Tibial nerve (tissue), 4 donors: ENCODE results near the gene RPRD1B. TPM values are rescaled to one million over a fixed set of nuclear protein-coding genes. Genes with fewer than 3 reads are reported as not detected.
A peak's percentile ranks its signal among the peaks of the same experiment; 100 is the strongest.

ENCODE experiments used
- DNase-seq, 2 donors: peaks; one replicate each; pipeline ENCODE4 v3.0.0-alpha.2; 2019; ENCODE audit warnings: low spot score in 2 of 2
- H3K27ac ChIP-seq, 4 donors: fragments of 200-600 bp; sonication (generic) in 3 of 4; one replicate each; pipeline ENCODE4 v1.5.1; 2017 to 2019; ENCODE audit warnings: mild to moderate bottlenecking in 1 of 4
- H3K27me3 ChIP-seq, 2 donors: fragments of 200-600 bp; sonication (generic) in 1 of 2; one replicate each; pipeline versions ENCODE4 v1.5.1 to v1.6.0; 2017 to 2019
- H3K36me3 ChIP-seq, 3 donors: fragments of 200-600 bp; sonication (generic); one replicate each; pipeline ENCODE4 v1.5.1; 2018 to 2019
- H3K4me1 ChIP-seq, 4 donors: fragments of 200-600 bp; sonication (generic) in 3 of 4; one replicate each; pipeline ENCODE4 v1.5.1; 2017 to 2019
- H3K4me3 ChIP-seq, 4 donors: fragments of 200-600 bp; sonication (generic) in 3 of 4; one replicate each; pipeline ENCODE4 v1.5.1; 2017 to 2019; ENCODE audit warnings: mild to moderate bottlenecking in 1 of 4, moderate library complexity in 1 of 4
- H3K9me3 ChIP-seq, 4 donors: fragments of 200-600 bp; sonication (generic) in 3 of 4; one replicate each; pipeline ENCODE4 v1.5.1; 2017 to 2019
- CTCF ChIP-seq, 5 experiments: fragments of 200-600 bp in 3 of 5; fragments of 450-650 bp in 2 of 5; sonication (generic) in 3 of 5; IDR thresholded peaks; one replicate each; pipeline ENCODE4 v1.5.1; 2016 to 2019; ENCODE audit warnings: antibody characterized with exemption in 5 of 5, mild to moderate bottlenecking in 3 of 5, moderate library complexity in 2 of 5
- EP300 ChIP-seq, 2 donors: sonication (generic); formaldehyde crosslinking; IDR thresholded peaks; one replicate each; pipeline ENCODE4 v1.6.1; 2017; ENCODE audit warnings: antibody characterized with exemption in 2 of 2, mild to moderate bottlenecking in 1 of 2
- POLR2A ChIP-seq, 2 donors: fragments of 450-650 bp; IDR thresholded peaks; one replicate each; pipeline ENCODE4 v1.6.1; 2017; ENCODE audit warnings: antibody characterized with exemption in 2 of 2, mild to moderate bottlenecking in 2 of 2, moderate library complexity in 2 of 2
- WGBS, 2 donors: methylation state at CpG; one replicate each; pipeline ENCODE4 v1.1.5; 2018; 5-methylcytosine and 5-hydroxymethylcytosine counted together
- total RNA-seq, 4 donors: library from RNA; depleted of rRNA; stranded (reverse); fragments of >200 nt; gene quantifications; one replicate each; pipeline ENCODE4 v1.1.0, GENCODE V29; 2016

The RPRD1B gene
- total RNA-seq, 4 donors from 2014 or later = 28.5 to 36.3 (median 35.1) TPM

DNA sequence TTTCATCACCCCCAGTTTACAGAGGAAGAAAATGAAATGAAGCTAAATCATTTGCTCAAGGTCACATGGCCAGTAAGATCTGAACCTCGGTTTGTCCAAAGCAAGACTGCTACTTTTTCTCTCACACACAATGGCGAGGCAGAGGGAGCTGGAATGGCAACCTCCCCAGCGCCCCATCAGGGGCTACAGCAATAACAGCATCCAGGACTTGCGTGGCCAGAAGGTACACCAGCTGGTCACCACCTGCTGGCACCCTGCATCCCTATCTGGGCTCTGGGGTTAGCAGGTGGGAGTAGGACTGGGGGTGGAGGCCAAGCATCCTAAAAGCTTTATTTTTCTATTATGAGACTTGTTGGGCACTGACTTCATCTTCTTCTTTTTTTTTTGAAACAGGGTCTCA, 41.6 kb upstream of the RPRD1B start:
- H3K4me3 ChIP-seq = no peak overlapping the region
- no peaks in the 10 kb centered on the region for H3K27me3 ChIP-seq
- TF ChIP-seq CTCF (IDR thresholded peaks at IDR 0.05) (no peak), EP300 (IDR thresholded peaks at IDR 0.05) (no peak), POLR2A (IDR thresholded peaks at IDR 0.05) (no peak)
- WGBS, 2 donors = 93 to 95% methylated on average over 4 of the region's 4 CpGs
- peaks cover 0 to 72% (median 3%) of the 10 kb centered on the region in 3 donors for H3K36me3 ChIP-seq
- peaks cover 0 to 25% (median 6%) of the 10 kb centered on the region in 4 donors for H3K4me1 ChIP-seq
- DNase-seq = no peak
- no peak overlapping the region for H3K27ac ChIP-seq
- H3K9me3 ChIP-seq = no peaks in the 10 kb centered on the region

DNA sequence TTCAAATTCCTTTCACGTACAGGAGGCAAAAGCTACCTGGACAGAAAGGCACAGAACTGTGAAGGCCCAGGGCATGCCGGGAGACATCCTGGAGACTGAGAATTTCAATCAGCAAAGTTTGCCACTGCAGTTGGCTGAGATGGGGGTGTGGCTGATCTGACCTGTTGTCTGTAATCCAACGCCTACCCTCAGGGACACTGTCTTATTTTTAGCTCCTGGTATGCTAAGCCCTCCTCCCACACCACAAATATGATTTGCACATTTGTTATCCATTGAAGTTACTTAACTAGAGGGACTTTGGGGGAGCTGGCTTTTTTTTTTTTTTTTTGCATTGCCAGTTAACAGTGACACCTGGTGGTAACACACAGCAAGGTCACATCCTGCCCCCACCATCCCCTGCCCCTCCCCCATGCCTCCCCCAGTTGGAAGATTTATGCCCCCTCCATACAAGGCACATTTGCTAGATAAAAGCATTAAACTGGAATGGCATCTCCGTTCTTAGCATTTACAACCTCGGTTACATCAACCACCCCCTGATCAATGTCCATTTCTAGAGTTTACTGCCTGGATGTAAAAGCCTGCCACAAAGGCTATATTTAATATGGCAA, 40.6 kb upstream of the RPRD1B start:
- peak overlapping the region in 1 of 4 donors; percentile 54 for H3K27ac ChIP-seq
- H3K9me3 ChIP-seq = no peaks in the 10 kb centered on the region
- H3K4me1 ChIP-seq = peaks cover 0 to 15% (median 4%) of the 10 kb centered on the region in 4 donors
- no peaks in the 10 kb centered on the region for H3K27me3 ChIP-seq
- DNase-seq = peak in 1 of 2 donors; percentile 11
- H3K4me3 ChIP-seq = no peak overlapping the region
- no peak for TF ChIP-seq EP300 (IDR thresholded peaks at IDR 0.05)
- TF ChIP-seq POLR2A (IDR thresholded peaks at IDR 0.05) = no peak
- peak in 3 of 5 experiments; percentile 38 to 55 (median 48) for TF ChIP-seq CTCF (IDR thresholded peaks at IDR 0.05)
- 38 to 46% methylated on average over 5 of the region's 5 CpGs for WGBS, 2 donors
- H3K36me3 ChIP-seq = peaks cover 0 to 77% (median 7%) of the 10 kb centered on the region in 3 donors

DNA sequence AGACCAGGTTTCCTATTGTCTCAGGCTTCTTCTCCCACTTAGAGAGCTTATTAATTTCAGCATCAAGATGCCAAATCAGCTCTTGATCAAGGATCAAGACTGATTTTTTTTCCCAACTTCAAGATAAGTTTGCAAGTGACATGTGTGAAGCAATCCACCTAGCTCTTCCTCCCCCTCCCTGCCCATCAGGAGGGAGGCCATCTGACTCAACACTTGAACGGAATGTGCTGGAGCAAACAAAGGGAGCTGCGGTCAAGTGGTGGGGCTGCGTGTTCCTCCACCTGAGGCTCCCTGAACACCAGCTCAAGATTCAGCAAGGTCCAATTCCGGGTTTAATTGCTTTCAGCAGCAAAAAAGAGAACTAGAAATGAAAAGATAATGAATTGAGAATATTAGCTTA, 39.0 kb upstream of the RPRD1B start:
- DNase-seq = no peak
- Histone ChIP-seq H3K27me3 (no peaks in the 10 kb centered on the region), H3K4me1 (peaks cover 0 to 11% (median 4%) of the 10 kb centered on the region in 4 donors), H3K4me3 (no peak overlapping the region), H3K9me3 (no peaks in the 10 kb centered on the region), H3K27ac (no peak overlapping the region), H3K36me3 (peaks cover 0 to 82% (median 8%) of the 10 kb centered on the region in 3 donors)
- WGBS, 2 donors = 83 to 85% methylated on average over 4 of the region's 4 CpGs
- TF ChIP-seq EP300 (IDR thresholded peaks at IDR 0.05) (no peak), POLR2A (IDR thresholded peaks at IDR 0.05) (no peak), CTCF (IDR thresholded peaks at IDR 0.05) (no peak)

- no peak for DNase-seq
- Histone ChIP-seq H3K36me3 (peaks cover 0 to 91% (median 8%) of the 10 kb centered on the region in 3 donors), H3K4me1 (peaks cover 0 to 11% (median 2%) of the 10 kb centered on the region in 4 donors), H3K9me3 (no peaks in the 10 kb centered on the region), H3K27me3 (no peaks in the 10 kb centered on the region), H3K4me3 (no peak overlapping the region), H3K27ac (no peak overlapping the region)
- 85 to 93% methylated on average over 9 of the region's 9 CpGs for WGBS, 2 donors
- TF ChIP-seq POLR2A (IDR thresholded peaks at IDR 0.05) (no peak), CTCF (IDR thresholded peaks at IDR 0.05) (no peak), EP300 (IDR thresholded peaks at IDR 0.05) (no peak)
Observed at GRCh38 chr20:37995856-37996605, 37.5 kb upstream of the RPRD1B start.

- H3K4me3 ChIP-seq = no peak overlapping the region
- peaks cover 0 to 91% (median 8%) of the 10 kb centered on the region in 3 donors for H3K36me3 ChIP-seq
- 71 to 77% methylated on average over 3 of the region's 3 CpGs for WGBS, 2 donors
- H3K4me1 ChIP-seq = peaks cover 0 to 11% (median 2%) of the 10 kb centered on the region in 4 donors
- H3K9me3 ChIP-seq = no peaks in the 10 kb centered on the region
- TF ChIP-seq EP300 (IDR thresholded peaks at IDR 0.05) (no peak), POLR2A (IDR thresholded peaks at IDR 0.05) (no peak), CTCF (IDR thresholded peaks at IDR 0.05) (no peak)
- DNase-seq = no peak
- no peak overlapping the region for H3K27ac ChIP-seq
- H3K27me3 ChIP-seq = no peaks in the 10 kb centered on the region
Observed at GRCh38 chr20:37997516-37997915, 36.0 kb upstream of the RPRD1B start.
